Activated T-helper 1 cell treated with anti-CD3 and anti-CD28 coated beads, Interleukin-2, amount 50 U/mL, for 16 hours (primary cell): ENCODE results near the gene DUOXA1.
"Not testable (repeated sequence)": the region's sequence is repeated elsewhere in the genome, so short reads cannot be mapped to it uniquely, and the experiment has no call there.

Source experiments
- DNase-seq, 2 donors: peaks; one replicate each; pipeline ENCODE4 v3.0.0-alpha.2; 2020; ENCODE audit warnings: low read depth in 1 of 2, low spot score in 1 of 2

The DUOXA1 gene

DNA sequence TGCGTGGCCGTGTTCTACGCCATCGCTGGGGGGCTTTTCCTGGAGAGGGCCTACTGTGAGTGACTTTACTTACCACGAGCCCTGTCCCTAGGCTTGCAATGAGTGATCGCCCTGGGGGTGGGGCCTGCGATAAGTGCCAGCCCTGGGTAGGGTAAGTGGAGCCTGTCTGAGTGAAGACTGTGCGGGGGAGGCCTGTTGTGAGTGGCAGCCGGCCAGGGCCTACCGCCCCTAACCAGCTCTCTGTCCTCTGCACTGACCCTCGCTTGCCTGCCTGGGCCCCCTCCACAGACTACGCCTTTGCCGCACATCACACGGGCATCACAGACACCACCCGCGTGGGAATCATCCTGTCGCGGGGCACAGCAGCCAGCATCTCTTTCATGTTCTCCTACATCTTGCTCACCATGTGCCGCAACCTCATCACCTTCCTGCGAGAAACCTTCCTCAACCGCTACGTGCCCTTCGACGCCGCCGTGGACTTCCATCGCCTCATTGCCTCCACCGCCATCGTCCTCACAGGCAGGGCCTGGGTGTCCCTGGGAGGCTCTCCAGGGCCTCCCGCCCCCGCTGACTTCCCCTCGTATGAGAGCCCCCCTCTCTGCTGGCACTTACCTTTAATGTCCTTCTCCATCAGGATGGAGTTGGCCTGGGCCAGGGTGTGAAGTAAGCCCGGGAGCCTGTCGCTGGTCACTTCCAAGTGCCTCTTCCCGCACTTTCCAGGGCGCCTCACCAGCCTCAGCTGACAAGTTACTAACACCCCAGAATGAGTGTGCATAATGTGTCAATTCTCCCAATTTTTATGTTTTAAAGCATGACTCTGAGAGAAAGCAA is 22.5 kb upstream of the DUOXA1 start:
- no peak for DNase-seq

DNA sequence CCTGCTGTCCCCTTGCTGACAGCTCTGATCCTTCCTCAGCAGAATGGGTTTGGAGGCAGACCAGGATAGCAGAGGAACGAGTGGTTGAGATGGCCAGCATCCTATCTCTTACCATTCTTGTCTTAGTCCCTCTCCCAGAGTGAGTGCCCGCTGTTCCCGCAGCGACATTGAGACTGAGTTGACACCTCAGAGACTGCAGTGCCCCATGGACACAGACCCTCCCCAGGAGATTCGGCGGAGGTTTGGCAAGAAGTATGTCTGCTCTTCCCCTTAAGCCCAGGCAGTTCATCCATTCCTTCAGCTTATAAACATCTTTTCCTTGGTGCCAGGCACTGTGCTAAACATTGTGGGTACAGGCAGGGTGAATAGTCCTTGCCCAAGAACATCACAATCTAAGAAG is 21.3 kb upstream of the DUOXA1 start:
- no peak for DNase-seq

- no peak for DNase-seq
Observed at GRCh38 chr15:45150481-45150880, 20.8 kb upstream of the DUOXA1 start.

GRCh38 chr15:45149060-45149459 is 19.4 kb upstream of the DUOXA1 start:
- no peak for DNase-seq

GRCh38 chr15:45148076-45149059 is 18.7 kb upstream of the DUOXA1 start:
- DNase-seq, result no peak

DNA sequence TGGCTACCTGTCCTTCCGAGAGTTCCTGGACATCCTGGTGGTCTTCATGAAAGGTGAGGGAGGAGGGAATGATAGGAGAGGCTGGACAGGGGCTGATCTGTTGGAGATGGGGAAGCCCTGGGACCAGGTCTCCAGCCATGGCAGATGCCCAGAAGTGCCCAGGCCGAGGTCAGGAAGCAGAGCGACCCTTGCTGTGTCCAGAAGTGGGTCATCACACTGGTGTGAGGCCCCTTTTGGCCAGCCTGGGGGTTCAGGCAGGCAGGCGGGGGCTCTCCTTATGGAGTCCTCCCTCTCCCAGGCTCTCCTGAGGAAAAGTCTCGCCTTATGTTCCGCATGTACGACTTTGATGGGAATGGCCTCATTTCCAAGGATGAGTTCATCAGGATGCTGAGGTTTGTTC is 17.9 kb upstream of the DUOXA1 start:
- no peak for DNase-seq

GRCh38 chr15:45146405-45146804 is 16.7 kb upstream of the DUOXA1 start:
- DNase-seq, result no peak

DNA sequence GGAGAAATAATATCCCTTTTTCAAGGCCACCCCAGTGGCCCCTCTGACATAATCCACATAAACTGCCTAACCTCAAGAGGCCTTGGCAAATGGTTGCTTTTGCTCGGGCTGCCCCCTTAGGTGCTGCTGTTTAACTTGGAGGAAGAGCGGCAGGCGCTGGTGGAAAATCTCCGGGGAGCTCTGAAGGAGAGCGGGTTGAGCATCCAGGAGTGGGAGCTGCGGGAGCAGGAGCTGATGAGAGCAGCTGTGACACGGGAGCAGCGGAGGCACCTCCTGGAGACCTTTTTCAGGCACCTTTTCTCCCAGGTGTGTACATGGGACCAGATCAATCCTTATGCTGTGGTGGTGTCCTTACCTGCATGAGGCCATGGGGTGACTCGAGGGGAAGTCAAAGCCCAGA is 15.1 kb upstream of the DUOXA1 start:
- DNase-seq, result no peak

GRCh38 chr15:45143946-45144345 is 14.3 kb upstream of the DUOXA1 start:
- no peak for DNase-seq

DNA sequence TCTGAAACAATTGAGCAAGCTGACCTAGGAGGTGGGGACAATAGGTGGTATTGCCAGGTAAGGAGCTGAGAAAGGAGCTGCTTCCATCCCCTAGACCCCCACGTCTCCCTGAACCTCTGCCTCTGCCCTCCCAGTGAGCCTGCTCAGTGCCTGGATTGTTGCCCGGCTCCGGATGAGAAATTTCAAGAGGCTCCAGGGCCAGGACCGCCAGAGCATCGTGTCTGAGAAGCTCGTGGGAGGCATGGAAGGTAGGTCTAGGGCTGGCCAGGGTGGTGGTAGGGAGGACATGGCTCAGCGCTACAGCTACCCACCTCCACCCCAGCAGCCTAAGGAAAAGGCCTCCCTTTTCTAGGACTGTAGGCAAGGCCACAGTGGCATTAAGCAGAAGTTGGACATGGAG is 13.4 kb upstream of the DUOXA1 start:
- no peak for DNase-seq

- no peak for DNase-seq
Observed at GRCh38 chr15:45141386-45141785, 11.7 kb upstream of the DUOXA1 start.

DNA sequence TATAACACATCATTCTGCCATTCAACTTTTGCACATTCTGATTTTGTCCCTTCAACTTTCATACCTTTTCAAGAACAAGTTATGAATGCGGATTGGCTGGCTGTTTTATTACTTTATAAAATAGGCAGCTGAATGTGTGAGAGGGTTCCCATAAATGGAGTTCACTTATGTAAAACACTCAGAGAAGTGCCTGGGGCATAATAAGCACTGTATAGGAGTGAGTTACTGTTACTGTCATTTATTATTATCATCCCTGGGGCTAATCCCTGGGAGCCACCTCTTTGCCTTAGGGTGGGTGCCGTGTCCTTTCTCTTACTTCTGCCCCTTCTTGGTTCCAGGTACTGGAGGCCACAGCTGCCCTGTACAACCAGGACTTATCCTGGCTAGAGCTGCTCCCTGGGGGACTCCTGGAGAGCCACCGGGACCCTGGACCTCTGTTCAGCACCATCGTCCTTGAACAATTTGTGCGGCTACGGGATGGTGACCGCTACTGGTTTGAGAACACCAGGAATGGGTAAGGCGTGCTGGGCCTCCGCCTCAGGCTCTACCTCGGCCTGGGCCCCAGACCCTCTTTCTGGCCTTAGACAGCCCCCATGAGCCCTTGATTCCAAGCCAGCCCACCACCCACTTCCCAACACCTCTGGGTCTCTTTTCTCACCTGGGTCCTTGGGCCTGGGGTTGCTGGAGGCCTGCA is 11.0 kb upstream of the DUOXA1 start:
- DNase-seq, result no peak

DNA sequence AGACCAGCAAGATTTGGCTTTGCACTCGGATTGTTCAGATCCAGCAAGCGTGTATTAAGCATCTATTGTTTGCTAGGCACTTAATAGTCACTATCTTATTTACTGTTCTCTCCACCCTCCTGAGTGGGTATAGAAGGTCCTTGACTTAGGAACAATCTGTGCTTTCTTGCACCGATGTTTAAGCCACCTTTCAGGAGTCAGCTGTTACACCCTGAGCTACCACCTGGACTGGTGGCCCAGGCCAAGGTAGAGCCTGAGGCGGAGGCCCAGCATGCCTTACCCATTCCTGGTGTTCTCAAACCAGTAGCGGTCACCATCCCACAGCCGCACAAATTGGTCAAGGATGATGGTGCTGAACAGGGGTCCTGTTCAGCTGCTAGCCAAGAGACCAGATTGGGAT is 10.1 kb upstream of the DUOXA1 start:
- no peak for DNase-seq

GRCh38 chr15:45138814-45139765 is 9.4 kb upstream of the DUOXA1 start:
- no peak for DNase-seq

- no peak for DNase-seq
Observed at GRCh38 chr15:45137703-45138102, 8.0 kb upstream of the DUOXA1 start.

DNA sequence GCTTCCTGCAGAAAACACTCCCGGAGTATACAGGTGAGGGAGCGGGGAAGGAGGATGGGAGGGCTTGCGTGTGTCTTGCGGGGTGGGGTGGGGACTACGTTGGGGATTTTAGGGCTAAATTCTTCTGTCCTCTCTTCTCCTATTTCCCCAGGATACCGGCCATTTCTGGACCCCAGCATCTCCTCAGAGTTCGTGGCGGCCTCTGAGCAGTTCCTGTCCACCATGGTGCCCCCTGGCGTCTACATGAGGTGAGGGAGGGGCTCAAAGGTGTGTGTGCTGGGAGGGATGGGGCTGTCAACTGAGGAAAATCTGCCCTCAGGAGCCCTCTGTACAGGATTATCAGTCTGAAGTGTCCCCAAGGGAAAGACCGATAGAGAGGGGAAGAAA is 6.7 kb upstream of the DUOXA1 start:
- DNase-seq, result no peak

GRCh38 chr15:45135705-45136377 is 6.2 kb upstream of the DUOXA1 start:
- not testable (repeated sequence) for DNase-seq

- DNase-seq, result no peak
Observed at GRCh38 chr15:45134682-45135604, 5.3 kb upstream of the DUOXA1 start.

- DNase-seq, result no peak
Observed at GRCh38 chr15:45134046-45134445, 4.4 kb upstream of the DUOXA1 start.
